Stimulated activated naive CD8-positive, alpha-beta T cell treated with anti-CD3 and anti-CD28 coated beads, Interleukin-15, Interleukin-2, amounts not matched to agents 100 U/mL and 50 U/mL, for 24 hours (primary cell): Measurements from ENCODE around the gene GREB1.

ENCODE experiments used
- ATAC-seq: fragments of 150-1000 bp; cut with Tn5 transposase; one replicate; pipeline ENCODE4 v1.10.0; 2021
- DNase-seq: peaks from one replicate; pipeline ENCODE4 v3.0.0; 2021

GREB1 gene

GRCh38 chr2:11512431-11512830 lies 21.4 kb upstream of the GREB1 start:
- no peak for ATAC-seq
- DNase-seq: no peak

- DNase-seq (no peak), ATAC-seq (no peak)
Measured at GRCh38 chr2:11513319-11513718, 20.5 kb upstream of the GREB1 start.

- no peak for ATAC-seq
- DNase-seq: no peak
Measured at GRCh38 chr2:11514081-11514730, 19.6 kb upstream of the GREB1 start.

- ATAC-seq: no peak
- no peak for DNase-seq
Measured at GRCh38 chr2:11514904-11515303, 18.9 kb upstream of the GREB1 start.

GRCh38 chr2:11515490-11515981 lies 18.3 kb upstream of the GREB1 start:
- ATAC-seq (no peak), DNase-seq (no peak)

GRCh38 chr2:11516984-11517648 lies 16.7 kb upstream of the GREB1 start:
- no peak for DNase-seq
- no peak for ATAC-seq

GRCh38 chr2:11517906-11518305 lies 15.9 kb upstream of the GREB1 start:
- DNase-seq (no peak), ATAC-seq (no peak)

GRCh38 chr2:11520092-11520693 lies 13.7 kb upstream of the GREB1 start:
- DNase-seq: no peak
- ATAC-seq: no peak

- ATAC-seq (no peak), DNase-seq (no peak)
Measured at GRCh38 chr2:11521775-11522174, 12.1 kb upstream of the GREB1 start.

- ATAC-seq (no peak), DNase-seq (no peak)
Measured at GRCh38 chr2:11524470-11524869, 9.4 kb upstream of the GREB1 start.

- ATAC-seq (no peak), DNase-seq (no peak)
Measured at GRCh38 chr2:11525762-11526161, 8.1 kb upstream of the GREB1 start.

- no peak for DNase-seq
- ATAC-seq: no peak
Measured at GRCh38 chr2:11527001-11527400, 6.8 kb upstream of the GREB1 start.

GRCh38 chr2:11528228-11528627 lies 5.6 kb upstream of the GREB1 start:
- DNase-seq: no peak
- no peak for ATAC-seq

GRCh38 chr2:11530864-11531465 lies 2.9 kb upstream of the GREB1 start:
- no peak for DNase-seq
- ATAC-seq: no peak

- DNase-seq (no peak), ATAC-seq (no peak)
Measured at GRCh38 chr2:11532416-11533055, 1.3 kb upstream of the GREB1 start.

GRCh38 chr2:11534071-11534745 lies 363 bp downstream of the GREB1 start:
- no peak for DNase-seq
- ATAC-seq: no peak

- no peak for ATAC-seq
- DNase-seq: peak; percentile 14
Measured at GRCh38 chr2:11534746-11535484, 1.1 kb downstream of the GREB1 start.

GRCh38 chr2:11535899-11536344 lies 2.1 kb downstream of the GREB1 start:
- no peak for ATAC-seq
- DNase-seq: no peak

- ATAC-seq: no peak
- DNase-seq: no peak
Measured at GRCh38 chr2:11537951-11538350, 4.1 kb downstream of the GREB1 start.

GRCh38 chr2:11539317-11540147 lies 5.7 kb downstream of the GREB1 start:
- no peak for DNase-seq
- no peak for ATAC-seq
